22Rv1 (cell line): Measurements from ENCODE around the gene POFUT1.

ENCODE experiments used
- CTCF ChIP-seq: fragments of 450-650 bp; IDR thresholded peaks from 2 replicates; pipeline ENCODE4 v1.5.1; 2017; ENCODE audit warnings: mild to moderate bottlenecking
- ZFX ChIP-seq: fragments of 450-650 bp; IDR thresholded peaks from 2 replicates; pipeline ENCODE4 v1.6.1; 2017; ENCODE audit warnings: antibody characterized with exemption, borderline replicate concordance

- TF ChIP-seq CTCF (no peak), ZFX (no peak)
Measured at GRCh38 chr20:32205110-32205842, 2.4 kb upstream of the POFUT1 start.
